LNCaP clone FGC (cell line): ENCODE data around the gene NLRC3.

Experiments used
- DNase-seq: peaks from one replicate; pipeline ENCODE4 v3.0.0-alpha.2; 2011; ENCODE audit warnings: low read depth
- H3K4me3 ChIP-seq: 2 replicates; pipeline ENCODE4 v1.5.1; 2011; ENCODE audit warnings: mild to moderate bottlenecking, low read depth, low read length, control low read depth
- TF ChIP-seq, protein P1 (sequence below): IDR thresholded peaks from 2 replicates; pipeline ENCODE4 v1.5.1; 2012; ENCODE audit warnings: mild to moderate bottlenecking; ENCODE audit not compliant: control insufficient read depth, insufficient read depth; ENCODE audit errors: extremely low read depth

The NLRC3 gene

DNA sequence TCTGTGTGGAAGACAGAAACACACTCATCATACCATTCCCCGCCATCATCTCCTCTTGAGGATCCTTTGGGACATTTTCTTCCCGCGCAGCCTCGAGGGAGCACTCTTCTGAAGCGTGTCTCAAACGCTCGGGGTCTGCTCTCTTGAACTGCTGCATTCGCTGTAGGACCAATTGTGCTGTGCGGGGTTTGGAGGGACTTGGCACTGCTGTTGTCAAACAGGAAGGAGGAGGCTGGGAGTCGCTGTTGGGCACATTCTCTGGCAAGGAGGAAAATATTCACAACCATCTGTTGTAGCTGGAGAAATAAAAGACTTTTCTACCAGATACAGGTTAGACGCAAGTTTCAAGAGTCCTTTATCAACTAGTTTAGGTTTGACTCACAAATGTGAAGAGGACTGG is 29.2 kb upstream of the NLRC3 start:
- TF ChIP-seq, protein P1, sequence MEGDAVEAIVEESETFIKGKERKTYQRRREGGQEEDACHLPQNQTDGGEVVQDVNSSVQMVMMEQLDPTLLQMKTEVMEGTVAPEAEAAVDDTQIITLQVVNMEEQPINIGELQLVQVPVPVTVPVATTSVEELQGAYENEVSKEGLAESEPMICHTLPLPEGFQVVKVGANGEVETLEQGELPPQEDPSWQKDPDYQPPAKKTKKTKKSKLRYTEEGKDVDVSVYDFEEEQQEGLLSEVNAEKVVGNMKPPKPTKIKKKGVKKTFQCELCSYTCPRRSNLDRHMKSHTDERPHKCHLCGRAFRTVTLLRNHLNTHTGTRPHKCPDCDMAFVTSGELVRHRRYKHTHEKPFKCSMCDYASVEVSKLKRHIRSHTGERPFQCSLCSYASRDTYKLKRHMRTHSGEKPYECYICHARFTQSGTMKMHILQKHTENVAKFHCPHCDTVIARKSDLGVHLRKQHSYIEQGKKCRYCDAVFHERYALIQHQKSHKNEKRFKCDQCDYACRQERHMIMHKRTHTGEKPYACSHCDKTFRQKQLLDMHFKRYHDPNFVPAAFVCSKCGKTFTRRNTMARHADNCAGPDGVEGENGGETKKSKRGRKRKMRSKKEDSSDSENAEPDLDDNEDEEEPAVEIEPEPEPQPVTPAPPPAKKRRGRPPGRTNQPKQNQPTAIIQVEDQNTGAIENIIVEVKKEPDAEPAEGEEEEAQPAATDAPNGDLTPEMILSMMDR = no peak

DNA sequence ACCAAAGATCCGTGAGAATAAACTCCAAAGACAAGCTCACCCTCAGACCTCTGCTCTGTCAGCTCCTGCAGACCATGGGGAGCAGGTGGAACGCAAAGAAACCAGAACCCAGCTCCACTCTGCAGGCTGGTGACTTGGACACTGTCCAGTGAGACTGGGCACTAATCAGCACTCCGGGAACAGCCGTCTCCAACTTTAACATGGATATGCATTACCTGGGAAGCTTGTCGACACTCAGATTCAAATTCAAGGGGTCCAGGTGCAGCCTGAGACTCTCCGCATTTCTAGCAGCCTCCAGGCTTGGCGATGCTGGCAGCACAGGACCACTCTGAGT is 25.1 kb upstream of the NLRC3 start:
- TF ChIP-seq, protein P1 = no peak
- no peak overlapping the region for H3K4me3 ChIP-seq
- no peak for DNase-seq

More for the DNA sequence above, 29.2 kb upstream of the NLRC3 start:
- no peak for DNase-seq
- no peak overlapping the region for H3K4me3 ChIP-seq

DNA sequence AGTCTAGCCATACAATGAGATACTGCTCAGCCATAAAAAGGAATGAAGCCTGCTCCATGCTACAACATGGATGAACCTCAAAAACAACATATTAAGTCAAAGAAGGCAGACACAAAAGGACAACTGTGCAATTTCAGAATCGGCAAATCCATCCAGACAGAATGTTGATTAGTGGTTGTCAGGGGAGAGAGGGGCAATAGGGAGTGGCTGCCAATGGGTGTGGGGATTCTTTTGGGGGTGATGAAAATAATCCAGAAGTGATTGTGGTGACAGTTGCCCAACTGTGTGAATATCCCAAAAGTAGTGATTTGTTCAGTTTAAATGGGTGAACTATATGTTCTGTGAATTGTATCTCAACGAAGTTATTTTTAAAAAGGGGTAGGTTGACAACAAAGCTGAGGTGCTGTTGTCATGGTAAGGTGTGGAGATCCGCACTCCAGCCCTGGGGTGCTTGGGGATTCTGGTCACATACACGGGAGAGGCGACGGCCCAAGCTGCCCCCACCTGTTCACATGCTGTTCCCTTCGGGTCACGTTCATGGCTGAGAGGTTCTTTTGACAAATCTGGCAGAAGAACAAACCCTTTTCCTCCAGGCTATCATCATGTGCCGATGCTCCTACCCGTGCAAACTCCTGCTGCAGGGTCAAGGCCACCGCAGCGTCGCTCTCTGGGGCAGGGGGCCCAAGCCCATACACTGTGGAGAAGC is 24.6 kb upstream of the NLRC3 start:
- H3K4me3 ChIP-seq = no peak overlapping the region
- TF ChIP-seq, protein P1 = no peak
- DNase-seq = no peak

DNA sequence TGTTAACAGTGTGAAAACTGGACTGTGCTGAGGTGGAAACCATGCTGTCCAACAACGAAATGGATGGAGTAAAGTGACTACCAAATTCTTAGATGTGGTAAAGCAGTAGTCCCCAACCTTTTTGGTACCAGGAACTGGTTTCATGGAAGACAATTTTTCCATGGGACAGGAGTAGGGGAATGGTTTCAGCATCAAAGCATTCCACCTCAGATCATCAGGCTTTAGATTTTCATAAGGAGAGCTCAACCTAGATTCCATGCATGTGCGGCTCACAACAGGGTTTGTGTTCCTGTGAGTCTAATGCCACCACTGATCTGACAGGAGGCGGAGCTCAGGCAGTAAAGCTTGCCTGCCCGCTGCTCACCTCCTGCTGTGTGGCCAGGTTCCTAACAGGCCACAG is 22.7 kb upstream of the NLRC3 start:
- DNase-seq = no peak
- TF ChIP-seq, protein P1 = no peak
- H3K4me3 ChIP-seq = no peak overlapping the region

DNA sequence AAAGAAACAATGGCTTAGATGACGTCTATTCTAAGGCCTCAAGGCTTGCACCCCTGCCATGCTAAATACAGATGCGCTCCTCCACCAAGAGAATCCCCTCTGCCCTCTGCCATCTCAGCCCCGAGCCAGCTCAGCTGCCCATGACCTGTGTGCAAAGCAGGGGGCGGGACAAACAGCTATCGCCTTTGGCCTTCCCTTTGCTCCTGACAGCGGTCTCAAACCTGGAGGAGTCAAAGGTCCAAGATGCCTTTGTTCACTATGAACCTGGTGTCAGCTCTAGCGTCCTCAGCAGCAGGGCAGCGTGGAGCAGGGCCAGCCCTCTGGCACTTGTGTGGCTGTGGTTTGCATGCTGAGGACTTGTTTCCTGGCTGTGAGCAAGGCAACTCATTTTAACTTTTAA is 21.9 kb upstream of the NLRC3 start:
- no peak for DNase-seq
- TF ChIP-seq, protein P1 = no peak

DNA sequence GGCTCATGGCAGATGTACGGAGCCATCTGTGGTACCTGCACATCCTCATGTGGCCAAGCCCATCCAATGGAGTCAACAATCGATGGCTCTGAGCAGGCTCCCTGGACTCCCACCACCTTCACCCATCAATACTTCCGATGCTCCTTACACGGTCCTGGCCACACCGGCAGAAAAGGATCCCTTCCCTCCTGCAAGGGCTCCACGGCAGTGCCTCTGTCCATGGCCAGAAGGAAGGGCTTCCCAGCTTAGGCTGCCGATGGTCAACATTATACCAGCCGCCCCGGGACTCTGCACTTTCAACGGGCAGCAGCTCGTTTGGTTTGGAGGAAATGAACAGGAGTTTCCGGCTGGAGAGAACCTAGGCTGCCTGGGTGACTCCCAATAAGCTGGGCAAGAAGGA is 21.0 kb upstream of the NLRC3 start:
- H3K4me3 ChIP-seq = no peak overlapping the region
- DNase-seq = no peak
- TF ChIP-seq, protein P1 = no peak

More for the DNA sequence above, 21.9 kb upstream of the NLRC3 start:
- H3K4me3 ChIP-seq = no peak overlapping the region

DNA sequence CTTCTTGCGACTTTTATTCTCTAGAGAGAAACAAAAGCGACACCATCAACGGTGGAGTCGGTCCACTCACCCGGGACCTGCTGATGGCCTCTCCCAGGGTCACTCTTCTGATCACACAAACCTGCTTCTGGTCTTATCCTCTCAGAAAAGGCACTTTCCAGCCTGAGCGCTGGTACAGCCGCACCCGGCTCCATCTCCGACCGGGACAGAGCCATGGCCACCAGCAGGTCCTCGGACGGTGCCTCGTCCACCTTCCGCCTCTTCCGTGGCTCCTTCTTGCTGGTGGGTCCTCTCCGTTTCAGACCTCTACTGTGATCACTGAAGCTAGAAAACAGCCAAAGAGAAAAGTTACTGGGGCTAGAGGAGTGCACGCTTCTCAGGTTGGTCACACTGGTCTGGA is 20.5 kb upstream of the NLRC3 start:
- TF ChIP-seq, protein P1 = no peak
- DNase-seq = no peak
- H3K4me3 ChIP-seq = no peak overlapping the region
